PC-3 (cell line): ENCODE measurements around the gene AKAP8.

Experiments
- EZH2phosphoT487 ChIP-seq: fragments of 300-600 bp; sonication (generic); IDR thresholded peaks from 2 replicates; pipeline ENCODE4 v1.6.1; 2018; ENCODE audit warnings: mild to moderate bottlenecking, antibody characterized with exemption, low read length, borderline replicate concordance
- TF ChIP-seq, protein P1 (sequence below): fragments of 300-600 bp; sonication (generic); conservative IDR thresholded peaks from 2 replicates; pipeline ENCODE4 v1.5.1; 2017; ENCODE audit warnings: antibody characterized with exemption, low read depth, mild to moderate bottlenecking, low read length

GRCh38 chr19:15399234-15399515 lies 19.6 kb upstream of the AKAP8 start:
- TF ChIP-seq, protein P1, sequence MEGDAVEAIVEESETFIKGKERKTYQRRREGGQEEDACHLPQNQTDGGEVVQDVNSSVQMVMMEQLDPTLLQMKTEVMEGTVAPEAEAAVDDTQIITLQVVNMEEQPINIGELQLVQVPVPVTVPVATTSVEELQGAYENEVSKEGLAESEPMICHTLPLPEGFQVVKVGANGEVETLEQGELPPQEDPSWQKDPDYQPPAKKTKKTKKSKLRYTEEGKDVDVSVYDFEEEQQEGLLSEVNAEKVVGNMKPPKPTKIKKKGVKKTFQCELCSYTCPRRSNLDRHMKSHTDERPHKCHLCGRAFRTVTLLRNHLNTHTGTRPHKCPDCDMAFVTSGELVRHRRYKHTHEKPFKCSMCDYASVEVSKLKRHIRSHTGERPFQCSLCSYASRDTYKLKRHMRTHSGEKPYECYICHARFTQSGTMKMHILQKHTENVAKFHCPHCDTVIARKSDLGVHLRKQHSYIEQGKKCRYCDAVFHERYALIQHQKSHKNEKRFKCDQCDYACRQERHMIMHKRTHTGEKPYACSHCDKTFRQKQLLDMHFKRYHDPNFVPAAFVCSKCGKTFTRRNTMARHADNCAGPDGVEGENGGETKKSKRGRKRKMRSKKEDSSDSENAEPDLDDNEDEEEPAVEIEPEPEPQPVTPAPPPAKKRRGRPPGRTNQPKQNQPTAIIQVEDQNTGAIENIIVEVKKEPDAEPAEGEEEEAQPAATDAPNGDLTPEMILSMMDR, result no peak
- TF ChIP-seq EZH2phosphoT487, result no peak
